BJ (cell line): ENCODE data around the gene PLD1. TPM values are rescaled to one million over a fixed set of nuclear protein-coding genes. Genes with fewer than 3 reads are reported as not detected.
"Not testable (repeated sequence)": the region's sequence is repeated elsewhere in the genome, so short reads cannot be mapped to it uniquely, and the experiment has no call there.

Source experiments
- CTCF ChIA-PET: fragments of 350-600 bp; formaldehyde crosslinking; extraction: SDS; loops from one replicate; lab custom pipeline; 2021; ENCODE audit warnings: antibody characterized with exemption, inconsistent platforms; lab: Yijun Ruan, JAX
- POLR2A ChIA-PET: fragments of 300-600 bp; sonication (Branson Sonifier 250); formaldehyde crosslinking; extraction: SDS; loops from one replicate; lab custom pipeline; 2021; ENCODE audit warnings: antibody characterized with exemption; lab: Charles Lee
- DNase-seq: peaks from one replicate; pipeline ENCODE4 v3.0.0-alpha.2; 2011; ENCODE audit warnings: low read depth
- H3K27me3 ChIP-seq: 2 replicates; pipeline ENCODE4 v1.6.0; 2011; ENCODE audit warnings: low read length; ENCODE audit not compliant: control insufficient read depth, insufficient read depth
- H3K36me3 ChIP-seq: 2 replicates; pipeline ENCODE4 v1.5.1; 2011; ENCODE audit warnings: low read length; ENCODE audit not compliant: control insufficient read depth, insufficient read depth
- H3K4me3 ChIP-seq: 2 replicates; pipeline ENCODE4 v1.5.1; 2011; ENCODE audit warnings: low read depth, mild to moderate bottlenecking, control low read depth, low read length
- polyA plus RNA-seq: library from polyadenylated mRNA; depleted of rRNA; stranded (reverse); fragments of >200 nt; gene quantifications from 2 replicates; pipeline ENCODE4 v1.2.3, GENCODE V29; 2011
- TF ChIP-seq, protein P1 (sequence below): IDR thresholded peaks from 2 replicates; pipeline ENCODE4 v1.5.1; 2011; ENCODE audit warnings: low read depth, mild to moderate bottlenecking, control low read depth, inconsistent platforms, low read length, moderate library complexity; ENCODE audit not compliant: insufficient read depth

PLD1 gene
- polyA plus RNA-seq, 1 experiment: 6.4 TPM

DNA sequence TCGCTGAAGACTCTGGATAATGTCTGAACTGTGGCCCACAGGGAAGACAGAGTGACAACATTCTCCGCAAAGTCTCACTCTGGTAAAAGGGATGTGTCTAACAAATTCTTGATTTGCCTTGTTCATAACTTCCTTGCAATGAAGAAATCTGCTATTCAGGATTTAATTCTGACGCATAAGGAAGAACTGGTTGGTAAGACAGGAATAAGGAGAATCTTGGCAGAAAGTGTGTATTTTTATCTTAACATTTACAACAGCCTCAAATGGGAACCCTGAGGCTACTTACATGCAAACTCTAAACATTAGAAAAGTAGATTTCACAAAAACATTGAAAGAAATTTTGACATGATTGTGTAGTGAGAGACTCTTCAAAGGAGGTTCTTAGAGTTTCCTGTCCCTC is 10.8 kb upstream of the PLD1 start:
- TF ChIP-seq, protein P1, sequence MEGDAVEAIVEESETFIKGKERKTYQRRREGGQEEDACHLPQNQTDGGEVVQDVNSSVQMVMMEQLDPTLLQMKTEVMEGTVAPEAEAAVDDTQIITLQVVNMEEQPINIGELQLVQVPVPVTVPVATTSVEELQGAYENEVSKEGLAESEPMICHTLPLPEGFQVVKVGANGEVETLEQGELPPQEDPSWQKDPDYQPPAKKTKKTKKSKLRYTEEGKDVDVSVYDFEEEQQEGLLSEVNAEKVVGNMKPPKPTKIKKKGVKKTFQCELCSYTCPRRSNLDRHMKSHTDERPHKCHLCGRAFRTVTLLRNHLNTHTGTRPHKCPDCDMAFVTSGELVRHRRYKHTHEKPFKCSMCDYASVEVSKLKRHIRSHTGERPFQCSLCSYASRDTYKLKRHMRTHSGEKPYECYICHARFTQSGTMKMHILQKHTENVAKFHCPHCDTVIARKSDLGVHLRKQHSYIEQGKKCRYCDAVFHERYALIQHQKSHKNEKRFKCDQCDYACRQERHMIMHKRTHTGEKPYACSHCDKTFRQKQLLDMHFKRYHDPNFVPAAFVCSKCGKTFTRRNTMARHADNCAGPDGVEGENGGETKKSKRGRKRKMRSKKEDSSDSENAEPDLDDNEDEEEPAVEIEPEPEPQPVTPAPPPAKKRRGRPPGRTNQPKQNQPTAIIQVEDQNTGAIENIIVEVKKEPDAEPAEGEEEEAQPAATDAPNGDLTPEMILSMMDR: no peak
- ChIA-PET POLR2A (no interaction called here), CTCF (interaction anchor here (0.8 kb wide), 1 partner anchor 12 kb away, joined by 3 read pairs; no protein-coding TSS in a partner anchor)
- no peak for DNase-seq
- Histone ChIP-seq H3K27me3 (no peaks in the 10 kb centered on the region), H3K4me3 (no peak overlapping the region), H3K36me3 (no peaks in the 10 kb centered on the region)

DNA sequence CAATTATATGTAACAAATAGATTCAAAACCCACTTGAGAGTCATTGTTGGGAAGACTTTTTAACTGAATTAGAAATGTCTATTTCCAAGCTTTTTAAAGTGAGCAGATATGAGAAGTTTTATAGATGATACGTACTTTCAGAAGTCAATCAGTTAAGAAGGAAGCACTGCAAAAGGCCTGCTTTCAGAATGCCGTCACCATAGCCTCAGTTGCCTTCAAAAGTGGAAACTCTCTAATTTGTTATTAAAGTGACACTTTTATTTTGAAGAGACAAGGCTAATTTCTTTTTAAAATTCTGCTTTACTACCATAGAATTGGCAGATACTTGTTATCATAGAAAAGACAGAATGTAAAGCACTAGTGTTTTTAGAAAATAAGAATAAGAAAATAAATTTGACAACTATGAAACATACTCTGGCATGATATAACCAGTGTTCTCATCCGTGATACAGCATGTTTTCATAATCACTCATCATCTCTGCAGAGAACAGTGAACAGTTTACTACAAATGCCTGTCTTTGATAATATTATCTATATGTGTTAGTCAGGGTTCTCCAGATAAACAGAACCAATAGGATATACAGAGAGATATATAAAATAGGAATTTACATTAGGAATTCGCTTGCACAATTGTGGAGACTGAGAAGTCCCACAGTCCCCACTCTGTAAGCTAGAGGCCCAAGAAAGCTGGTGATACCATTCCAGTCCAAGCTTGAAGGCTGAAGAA is 7.0 kb upstream of the PLD1 start:
- TF ChIP-seq, protein P1: no peak
- no peak for DNase-seq
- Histone ChIP-seq H3K36me3 (no peaks in the 10 kb centered on the region), H3K27me3 (no peaks in the 10 kb centered on the region), H3K4me3 (no peak overlapping the region)
- CTCF ChIA-PET: interaction anchor here (1.0 to 1.2 kb wide), 2 partner anchors 12 to 13 kb away, joined by 3 to 5 read pairs; no protein-coding TSS in a partner anchor
- POLR2A ChIA-PET: no interaction called here

DNA sequence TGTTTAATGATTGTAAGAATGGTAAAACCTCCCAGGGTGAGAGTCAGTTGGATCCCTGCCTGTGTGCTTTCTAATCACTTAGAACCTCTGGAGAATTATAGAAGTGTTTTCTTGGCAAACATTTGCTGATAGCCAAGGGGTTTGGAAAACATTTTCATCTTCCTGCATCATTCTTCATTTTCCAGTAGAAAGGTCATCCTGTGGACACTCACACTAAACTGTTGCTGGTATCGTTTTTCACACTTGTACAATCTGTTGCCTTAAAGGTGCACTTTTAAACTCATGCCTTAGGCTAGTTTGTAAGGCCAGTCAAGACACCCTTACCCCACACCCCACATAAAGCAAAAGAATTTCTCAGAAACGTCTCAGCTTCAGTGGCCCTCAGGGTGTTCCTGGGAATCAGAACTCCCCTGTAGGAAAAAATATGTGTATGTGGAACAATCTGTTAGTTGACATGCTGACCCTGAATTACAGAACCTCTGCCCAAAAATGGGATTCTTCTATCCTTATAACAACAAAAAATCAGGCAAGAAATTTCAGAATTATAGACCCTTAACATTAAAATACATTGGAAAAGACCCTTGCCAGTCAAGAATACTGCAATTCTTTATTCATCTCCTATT is 5.8 kb upstream of the PLD1 start:
- TF ChIP-seq, protein P1: no peak
- Histone ChIP-seq H3K36me3 (no peaks in the 10 kb centered on the region), H3K4me3 (no peak overlapping the region), H3K27me3 (no peaks in the 10 kb centered on the region)
- no peak for DNase-seq
- ChIA-PET CTCF (interaction anchor here (1.0 kb wide), 1 partner anchor 14 kb away, joined by 3 read pairs; no protein-coding TSS in a partner anchor), POLR2A (no interaction called here)

DNA sequence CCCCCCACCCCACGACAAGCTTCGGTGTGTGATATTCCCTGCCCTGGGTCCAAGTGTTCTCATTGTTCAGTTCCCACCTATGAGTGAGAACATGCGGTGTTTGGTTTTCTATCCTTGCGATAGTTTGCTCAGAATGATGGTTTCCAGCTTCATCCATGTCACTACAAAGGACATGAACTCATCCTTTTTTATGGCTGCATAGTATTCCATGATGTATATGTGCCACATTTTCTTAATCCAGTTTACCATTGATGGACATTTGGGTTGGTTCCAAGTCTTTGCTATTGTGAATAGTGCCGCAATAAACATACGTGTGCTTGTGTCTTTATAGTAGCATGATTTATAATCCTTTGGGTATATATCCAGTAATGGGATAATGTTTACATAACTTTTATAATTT is 4.4 kb upstream of the PLD1 start:
- DNase-seq, H3K36me3 ChIP-seq, CTCF ChIA-PET, H3K27me3 ChIP-seq, H3K4me3 ChIP-seq, POLR2A ChIA-PET: not testable (repeated sequence)

DNA sequence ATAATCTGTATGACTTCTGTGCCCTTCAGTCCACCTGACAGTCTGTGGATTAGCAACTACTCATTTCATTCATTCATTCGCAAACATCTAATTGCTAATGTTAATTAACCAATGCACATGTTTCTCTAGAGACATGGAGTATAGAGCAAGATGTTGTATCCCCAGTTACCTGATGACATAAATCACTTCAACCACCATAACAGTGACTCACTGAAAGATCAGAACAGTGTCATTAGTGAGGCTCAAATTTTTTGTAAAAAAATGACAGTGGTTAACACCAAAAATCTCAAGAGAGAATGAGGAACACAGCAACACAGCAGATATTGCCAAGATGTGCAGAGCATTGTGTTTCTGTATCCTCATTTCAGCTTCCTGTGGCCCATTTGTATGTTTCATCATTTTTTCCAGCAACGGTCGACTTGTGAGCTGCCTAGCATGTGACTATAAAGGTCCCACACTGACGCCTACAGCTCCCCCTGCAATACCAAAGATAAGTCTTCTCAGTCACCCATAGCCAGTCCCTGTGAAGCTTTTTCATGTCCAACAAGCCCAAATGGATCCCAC is 3.7 kb upstream of the PLD1 start:
- TF ChIP-seq, protein P1: no peak
- Histone ChIP-seq H3K36me3 (no peaks in the 10 kb centered on the region), H3K4me3 (no peak overlapping the region), H3K27me3 (no peaks in the 10 kb centered on the region)
- ChIA-PET POLR2A (no interaction called here), CTCF (no interaction called here)
- DNase-seq: no peak
